Spleen (tissue), 7 donors: ENCODE data around the gene PA2G4.

Experiments used
- CTCF ChIP-seq, 11 experiments: fragments of 200-600 bp in 7 of 11; fragments of 450-650 bp in 4 of 11; sonication (generic) in 4 of 11; IDR thresholded peaks in 8 of 11; conservative IDR thresholded peaks in 3 of 11; 1 replicate in 7 of 11; 2 replicates in 4 of 11; pipeline versions ENCODE4 v1.4.0 to v1.8.0; 2016 to 2021; ENCODE audit warnings: antibody characterized with exemption in 11 of 11, inconsistent platforms in 4 of 11, mild to moderate bottlenecking in 1 of 11
- POLR2A ChIP-seq, 3 donors: fragments of 450-650 bp; IDR thresholded peaks; one replicate each; pipeline ENCODE4 v1.5.1; 2017; ENCODE audit warnings: antibody characterized with exemption in 3 of 3, mild to moderate bottlenecking in 1 of 3
- donor health status: DM: no; HTN: no; CAD: no; lungs with moderate emphysema.
- donor health status: DM: no; HTN: no; CAD: no.
- donor health status: DM: no; HTN: no; CAD: no.

GRCh38 chr12:56082967-56083366 lies 21.4 kb upstream of the PA2G4 start:
- TF ChIP-seq CTCF (IDR thresholded peaks at IDR 0.05 in 8 of 11, conservative IDR thresholded peaks at IDR 0.05 in 3 of 11) (no peak), POLR2A (IDR thresholded peaks at IDR 0.05) (no peak)
